GM19395 (cell line): ENCODE measurements around the gene ALDH1A3.

ENCODE experiments used
- ATAC-seq: cut with Tn5 transposase; IDR thresholded peaks from one replicate; pipeline ENCODE4 v1.9.1; 2021; ENCODE audit warnings: mild to moderate bottlenecking, moderate library complexity; ENCODE audit not compliant: unreplicated experiment

Gene ALDH1A3

DNA sequence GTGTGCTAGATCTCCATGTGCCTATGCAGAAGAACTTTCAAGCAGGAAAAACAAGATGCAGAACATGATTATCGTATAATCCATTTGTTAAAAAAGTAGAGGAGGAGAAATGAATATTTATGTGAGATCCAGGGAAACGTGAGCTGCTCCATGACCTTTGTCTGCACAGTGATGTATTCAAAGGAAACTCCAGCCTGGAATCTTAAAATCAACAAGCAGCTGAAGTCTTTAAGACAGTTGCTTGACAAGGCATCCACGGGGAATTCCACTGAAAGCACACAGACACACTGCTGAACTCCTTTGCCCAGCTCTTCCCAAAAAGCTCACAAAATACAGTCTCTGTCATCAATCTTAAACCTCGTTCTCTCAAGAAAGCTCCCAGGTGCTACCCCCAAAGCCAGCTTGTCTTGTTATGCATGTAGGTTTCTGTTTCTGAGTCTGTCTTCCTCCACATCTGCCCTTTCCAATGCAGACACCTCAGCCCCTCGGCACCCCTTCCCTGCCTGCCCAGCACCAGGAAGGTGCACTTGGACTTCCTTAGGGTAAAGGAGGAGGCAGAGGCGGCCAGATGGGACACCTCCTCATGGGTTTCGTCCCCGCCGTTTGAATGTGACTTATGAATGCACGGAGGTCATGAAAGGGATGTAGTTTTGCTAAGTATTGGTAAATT, 68.3 kb downstream of the ALDH1A3 start:
- peak; percentile 68 for ATAC-seq

DNA sequence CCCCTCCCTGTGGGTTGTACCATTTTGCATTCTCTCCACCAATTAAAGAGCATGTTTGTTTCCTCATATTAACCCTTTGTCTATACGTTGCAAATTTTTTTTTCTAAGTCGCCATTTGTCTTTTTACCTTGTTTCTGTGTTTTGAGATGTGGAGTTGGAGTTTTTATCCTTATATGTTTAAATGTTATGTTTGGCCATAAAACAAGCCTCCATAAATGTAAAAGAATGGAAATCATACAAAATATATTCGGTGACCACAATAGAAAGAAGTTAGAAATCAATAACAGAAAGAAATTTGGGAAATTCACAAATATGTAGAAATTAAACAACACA, 68.8 kb downstream of the ALDH1A3 start:
- ATAC-seq: peak; percentile 39

DNA sequence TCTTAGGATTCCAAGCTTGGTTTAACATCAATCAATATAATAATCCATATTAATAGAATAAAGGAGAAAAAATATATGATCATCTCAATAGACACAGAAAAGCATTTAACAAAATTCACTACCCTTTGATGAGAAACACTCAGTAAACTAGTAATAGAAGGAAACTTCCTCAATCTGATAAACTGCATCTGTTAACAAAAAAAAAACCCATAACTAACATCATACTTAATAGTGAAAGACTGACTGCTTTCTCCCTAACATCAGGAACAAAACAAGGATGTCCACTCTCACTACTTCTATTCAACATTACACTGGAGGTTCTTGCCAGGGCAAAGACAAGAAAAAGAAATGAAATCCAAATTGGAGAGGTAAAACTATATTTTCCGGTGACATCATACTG, 70.1 kb downstream of the ALDH1A3 start:
- no peak for ATAC-seq

DNA sequence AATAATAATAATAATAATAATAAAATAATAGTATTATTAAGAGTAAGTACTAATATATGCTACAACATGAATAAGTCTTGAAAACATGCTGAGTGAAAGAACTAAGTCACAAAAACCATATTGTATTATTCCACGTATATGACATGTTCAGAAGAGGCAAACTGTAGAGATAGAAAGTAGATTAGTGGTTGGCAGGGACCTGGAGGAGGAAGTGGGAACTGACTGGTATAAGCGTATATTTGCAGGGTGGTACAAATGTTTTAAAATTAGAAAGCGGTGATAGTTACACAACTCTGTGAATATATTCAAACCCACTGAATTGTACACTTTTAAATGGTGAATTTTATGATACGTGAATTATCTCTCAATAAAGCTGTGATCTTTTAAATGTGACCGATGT, 72.3 kb downstream of the ALDH1A3 start:
- no peak for ATAC-seq

DNA sequence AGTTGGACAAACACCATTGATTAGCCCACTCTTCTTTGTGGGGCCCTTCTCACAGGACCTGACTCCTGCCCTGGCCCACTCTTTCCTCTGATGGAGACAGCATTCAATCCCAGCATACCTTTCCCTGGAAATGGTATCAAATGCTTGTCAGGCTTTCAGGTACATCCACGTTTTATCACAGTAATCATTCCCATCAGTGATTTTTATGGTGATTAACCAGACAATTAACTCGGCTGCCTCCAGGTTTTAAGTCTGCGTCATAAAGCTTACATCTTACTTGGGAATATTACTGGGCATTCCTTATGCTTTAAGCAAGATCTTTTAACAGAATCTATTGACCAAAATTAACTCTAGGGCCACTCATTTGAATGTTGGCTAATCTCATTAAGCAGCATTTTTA, 72.9 kb downstream of the ALDH1A3 start:
- ATAC-seq: no peak

DNA sequence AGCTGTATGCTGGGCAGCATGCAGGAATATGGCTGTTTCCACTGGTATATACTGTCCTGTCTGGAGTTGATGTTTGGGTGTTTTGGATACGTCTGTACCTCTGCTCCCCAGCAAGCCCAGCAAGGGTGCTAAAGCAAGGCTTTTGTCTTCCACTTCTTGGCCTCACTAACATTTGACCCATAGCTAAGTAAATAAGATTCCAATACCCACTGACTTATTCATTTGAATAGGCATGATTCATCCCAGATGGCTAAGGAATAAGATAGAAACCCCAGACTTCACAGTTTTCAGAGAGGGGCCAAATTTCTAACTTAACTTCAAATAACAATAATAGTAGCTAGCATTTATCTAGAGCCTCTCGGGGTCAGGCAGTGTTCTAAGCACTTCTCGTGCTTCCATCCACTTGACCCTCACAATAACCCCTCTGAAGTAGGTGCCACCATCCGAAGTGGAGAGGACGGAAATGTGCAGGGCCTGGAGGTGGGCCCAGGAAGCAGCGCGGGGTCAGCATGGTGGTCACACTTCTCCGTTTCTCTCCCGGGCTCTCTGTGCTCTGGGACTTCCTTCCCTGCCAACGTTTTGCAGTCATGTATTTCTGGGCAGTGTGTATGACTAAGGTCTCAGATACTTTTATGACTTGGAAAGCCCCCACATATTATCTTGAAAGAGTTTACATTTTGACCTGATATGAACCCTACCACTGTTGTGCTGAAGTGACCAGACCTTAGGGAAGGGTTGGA, 78.9 kb downstream of the ALDH1A3 start:
- ATAC-seq: no peak

DNA sequence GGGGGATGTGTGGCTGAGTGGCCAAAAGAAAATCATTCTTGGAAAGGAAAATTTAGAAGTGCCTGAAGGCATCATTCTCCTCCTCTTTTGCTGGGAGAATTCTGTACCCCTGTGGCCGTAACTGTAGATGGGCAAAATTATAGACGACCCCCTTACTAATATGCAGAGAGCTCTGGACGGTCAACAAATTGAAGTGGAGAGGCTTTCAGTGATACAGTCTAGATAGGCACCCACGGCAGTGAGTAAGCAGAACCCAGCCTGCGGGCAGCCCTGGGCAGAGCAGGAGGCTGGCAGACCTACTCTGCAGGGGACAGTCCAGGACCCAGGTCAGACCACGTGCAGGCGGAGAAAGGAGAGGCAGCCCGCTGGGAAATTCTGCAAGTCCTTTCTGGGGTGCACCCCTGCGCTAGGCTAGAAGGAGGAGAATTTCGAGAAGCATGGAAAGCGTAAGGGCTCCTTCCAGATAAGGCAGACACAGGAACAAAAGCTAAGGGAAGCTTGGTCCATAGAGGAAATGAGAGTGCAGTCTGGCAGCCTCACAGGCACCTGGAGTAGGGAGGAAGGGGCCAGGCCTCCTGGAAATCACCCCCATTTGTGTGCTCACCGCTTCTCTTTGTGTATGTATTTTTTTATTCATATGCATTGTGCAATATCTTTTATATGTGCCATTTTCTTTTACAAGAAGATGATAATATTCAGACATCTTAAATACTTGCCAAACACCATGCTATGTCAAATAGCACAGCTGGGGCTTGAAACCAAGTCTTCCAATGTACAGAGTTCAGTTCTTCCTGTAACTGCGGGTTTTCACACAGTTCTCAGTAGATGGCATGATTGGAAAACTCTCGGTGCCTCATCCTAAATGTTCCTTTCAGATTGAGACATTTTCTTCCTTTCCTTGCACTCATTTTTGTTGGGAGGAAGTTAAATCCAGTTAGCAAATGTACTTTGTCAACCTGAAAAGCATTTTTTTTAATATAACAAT, 79.7 kb downstream of the ALDH1A3 start:
- ATAC-seq: no peak
